Fibroblast of lung (primary cell): ENCODE results near the gene HINFP.

Source experiments
- EZH2 ChIP-seq: IDR thresholded peaks from 2 replicates; pipeline ENCODE4 v1.5.1; 2012; ENCODE audit warnings: low read length, control low read depth, mild to moderate bottlenecking; ENCODE audit errors: missing control alignments
- TF ChIP-seq, protein P1 (sequence below), 2 donors: IDR thresholded peaks in 1 of 2; conservative IDR thresholded peaks in 1 of 2; 1 replicate in 1 of 2; 2 replicates in 1 of 2; pipeline ENCODE4 v1.5.1; 2011 to 2012; ENCODE audit warnings: low read length in 2 of 2, control low read depth in 1 of 2, inconsistent platforms in 1 of 2, low read depth in 1 of 2, mild to moderate bottlenecking in 1 of 2

DNA sequence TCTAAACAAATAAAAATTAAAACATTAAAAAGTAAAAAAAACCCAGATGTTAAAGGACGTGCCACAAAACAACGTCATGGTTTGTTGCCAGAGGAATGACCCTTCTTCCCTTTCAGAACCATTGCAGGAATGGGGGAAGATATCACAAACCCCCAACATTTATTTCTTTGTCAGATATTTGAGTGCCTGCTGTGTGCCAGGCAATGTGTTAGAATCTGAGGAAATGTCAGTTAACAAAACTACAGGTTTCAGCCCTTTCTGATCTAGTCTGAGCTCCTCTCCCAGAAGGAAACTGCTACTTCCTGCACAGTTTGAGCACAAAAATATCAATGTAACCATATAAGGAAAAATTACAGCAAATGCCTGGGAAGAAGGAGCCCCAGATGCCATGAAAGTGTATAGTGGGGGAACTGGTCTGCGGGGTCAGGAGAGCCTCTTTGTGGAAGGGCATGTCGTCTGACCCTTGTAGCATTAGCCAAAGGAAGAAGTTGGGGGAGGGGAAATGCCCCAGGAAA, 56.8 kb downstream of the HINFP start:
- TF ChIP-seq, protein P1, sequence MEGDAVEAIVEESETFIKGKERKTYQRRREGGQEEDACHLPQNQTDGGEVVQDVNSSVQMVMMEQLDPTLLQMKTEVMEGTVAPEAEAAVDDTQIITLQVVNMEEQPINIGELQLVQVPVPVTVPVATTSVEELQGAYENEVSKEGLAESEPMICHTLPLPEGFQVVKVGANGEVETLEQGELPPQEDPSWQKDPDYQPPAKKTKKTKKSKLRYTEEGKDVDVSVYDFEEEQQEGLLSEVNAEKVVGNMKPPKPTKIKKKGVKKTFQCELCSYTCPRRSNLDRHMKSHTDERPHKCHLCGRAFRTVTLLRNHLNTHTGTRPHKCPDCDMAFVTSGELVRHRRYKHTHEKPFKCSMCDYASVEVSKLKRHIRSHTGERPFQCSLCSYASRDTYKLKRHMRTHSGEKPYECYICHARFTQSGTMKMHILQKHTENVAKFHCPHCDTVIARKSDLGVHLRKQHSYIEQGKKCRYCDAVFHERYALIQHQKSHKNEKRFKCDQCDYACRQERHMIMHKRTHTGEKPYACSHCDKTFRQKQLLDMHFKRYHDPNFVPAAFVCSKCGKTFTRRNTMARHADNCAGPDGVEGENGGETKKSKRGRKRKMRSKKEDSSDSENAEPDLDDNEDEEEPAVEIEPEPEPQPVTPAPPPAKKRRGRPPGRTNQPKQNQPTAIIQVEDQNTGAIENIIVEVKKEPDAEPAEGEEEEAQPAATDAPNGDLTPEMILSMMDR (conservative IDR thresholded peaks at IDR 0.05 in 1 of 2, IDR thresholded peaks at IDR 0.05 in 1 of 2; ENCODE audit: low read depth in 1 of 2, low read length in 2 of 2), result no peak
- TF ChIP-seq EZH2, result no peak
